Activated CD4-positive, alpha-beta T cell treated with anti-CD3 and anti-CD28 coated beads, Interleukin-2, Interleukin-4, amounts not matched to agents 100 ng/mL and 50 ng/mL, durations not matched to agents 16 hours and 8 hours (primary cell): Measurements from ENCODE around the gene EDRF1.

Experiments used
- DNase-seq: peaks from one replicate; pipeline ENCODE4 v3.0.0-alpha.2; 2020; ENCODE audit warnings: low spot score

The EDRF1 gene

GRCh38 chr10:125788156-125789034 lies 68.9 kb downstream of the EDRF1 start:
- DNase-seq, result peak; percentile 14

- DNase-seq, result no peak
Measured at GRCh38 chr10:125792342-125793300, 73.1 kb downstream of the EDRF1 start.

- no peak for DNase-seq
Measured at GRCh38 chr10:125795128-125795527, 75.6 kb downstream of the EDRF1 start.

- DNase-seq, result no peak
Measured at GRCh38 chr10:125795637-125796190, 76.2 kb downstream of the EDRF1 start.

- DNase-seq, result no peak
Measured at GRCh38 chr10:125797424-125797823, 77.9 kb downstream of the EDRF1 start.

- no peak for DNase-seq
Measured at GRCh38 chr10:125797994-125798662, 78.6 kb downstream of the EDRF1 start.

- DNase-seq, result no peak
Measured at GRCh38 chr10:125799451-125800182, 80.1 kb downstream of the EDRF1 start.

- no peak for DNase-seq
Measured at GRCh38 chr10:125801574-125801973, 82.1 kb downstream of the EDRF1 start.

- no peak for DNase-seq
Measured at GRCh38 chr10:125802131-125802530, 82.6 kb downstream of the EDRF1 start.

GRCh38 chr10:125802739-125803138 lies 83.2 kb downstream of the EDRF1 start:
- DNase-seq, result no peak

- no peak for DNase-seq
Measured at GRCh38 chr10:125808047-125808446, 88.5 kb downstream of the EDRF1 start.

- DNase-seq, result no peak
Measured at GRCh38 chr10:125811251-125811650, 91.7 kb downstream of the EDRF1 start.

- no peak for DNase-seq
Measured at GRCh38 chr10:125812128-125812750, 92.7 kb downstream of the EDRF1 start.
